Hepatocyte (in vitro differentiated cells): Measurements from ENCODE around the gene DENND4A. TPM values are rescaled to one million over a fixed set of nuclear protein-coding genes. Genes with fewer than 3 reads are reported as not detected.

ENCODE experiments used
- DNase-seq: peaks from one replicate; pipeline ENCODE4 v3.0.0-alpha.2; 2016; ENCODE audit warnings: low spot score
- H2AFZ ChIP-seq: fragments of 200-600 bp; sonication (generic); 2 replicates; pipeline ENCODE4 v1.6.0; 2016; ENCODE audit warnings: antibody characterized with exemption, mild to moderate bottlenecking
- H3K27ac ChIP-seq: fragments of 200-600 bp; sonication (generic); 2 replicates; pipeline ENCODE4 v1.5.1; 2016; ENCODE audit warnings: mild to moderate bottlenecking
- H3K27me3 ChIP-seq: fragments of 200-600 bp; sonication (generic); 2 replicates; pipeline ENCODE4 v1.6.1; 2016
- H3K36me3 ChIP-seq: fragments of 200-600 bp; sonication (generic); replicated peaks from 2 replicates; pipeline ENCODE4 v1.5.1; 2016; ENCODE audit warnings: low read depth; ENCODE audit not compliant: insufficient read depth
- H3K4me1 ChIP-seq: fragments of 200-600 bp; sonication (generic); 2 replicates; pipeline ENCODE4 v1.5.1; 2016; ENCODE audit warnings: mild to moderate bottlenecking, moderate library complexity; ENCODE audit not compliant: insufficient read depth
- H3K4me2 ChIP-seq: fragments of 200-600 bp; sonication (generic); 2 replicates; pipeline ENCODE4 v1.6.0; 2016
- H3K4me3 ChIP-seq: fragments of 200-600 bp; sonication (generic); 2 replicates; pipeline ENCODE4 v1.5.1; 2016; ENCODE audit warnings: mild to moderate bottlenecking
- H3K79me2 ChIP-seq: fragments of 200-600 bp; sonication (generic); 2 replicates; pipeline ENCODE4 v1.6.0; 2017; ENCODE audit warnings: mild to moderate bottlenecking
- H3K9me2 ChIP-seq: fragments of 200-600 bp; sonication (generic); replicated peaks from 2 replicates; pipeline ENCODE4 v1.6.0; 2017; ENCODE audit warnings: mild to moderate bottlenecking; ENCODE audit not compliant: insufficient read depth
- H3K9me3 ChIP-seq: fragments of 200-600 bp; sonication (generic); 2 replicates; pipeline ENCODE4 v1.5.1; 2016; ENCODE audit warnings: low read depth, mild to moderate bottlenecking
- H4K20me1 ChIP-seq: fragments of 200-600 bp; sonication (generic); 2 replicates; pipeline ENCODE4 v1.6.0; 2016; ENCODE audit warnings: mild to moderate bottlenecking; ENCODE audit not compliant: insufficient read depth, poor library complexity, severe bottlenecking
- CTCF ChIP-seq: fragments of 200-600 bp; sonication (generic); IDR thresholded peaks from 2 replicates; pipeline ENCODE4 v1.5.1; 2016; ENCODE audit warnings: antibody characterized with exemption, mild to moderate bottlenecking; ENCODE audit not compliant: poor library complexity
- EZH2 ChIP-seq: fragments of 200-600 bp; sonication (generic); IDR thresholded peaks from 2 replicates; pipeline ENCODE4 v1.6.1; 2016; ENCODE audit warnings: antibody characterized with exemption, mild to moderate bottlenecking, borderline replicate concordance
- EZH2phosphoT487 ChIP-seq: fragments of 200-600 bp; sonication (generic); IDR thresholded peaks from one replicate; pipeline ENCODE4 v1.6.1; 2018; ENCODE audit warnings: antibody characterized with exemption, mild to moderate bottlenecking, low read depth, moderate library complexity; ENCODE audit not compliant: unreplicated experiment, severe bottlenecking
- WGBS: methylation state at CpG from one replicate; pipeline ENCODE4 v1.1.6; 2016; ENCODE audit warnings: low lambda C conversion rate; ENCODE audit errors: missing lambda C conversion rate; 5-methylcytosine and 5-hydroxymethylcytosine counted together
- polyA plus RNA-seq: library from polyadenylated mRNA; unstranded; fragments of >200 nt; fragmentation: Nextera tagmentation; extraction: Ambion mirVana; gene quantifications from 2 replicates; pipeline ENCODE4 v1.2.1, GENCODE V29; 2016
- total RNA-seq: library from RNA; depleted of rRNA; stranded (reverse); fragments of >200 nt; gene quantifications from 2 replicates; pipeline ENCODE4 v1.2.3, GENCODE V29; 2014

DENND4A gene
- total and polyA plus RNA-seq, 2 experiments from 2014 or later: 3.2 to 20.7 TPM

- Histone ChIP-seq H3K9me2 (no peaks in the 10 kb centered on the region), H3K4me1 (peaks cover 19% of the 10 kb centered on the region), H3K27me3 (no peaks in the 10 kb centered on the region), H3K27ac (peak overlapping the region; percentile 98), H3K36me3 (no peaks in the 10 kb centered on the region), H3K9me3 (no peaks in the 10 kb centered on the region), H3K79me2 (peaks cover 37% of the 10 kb centered on the region), H3K4me3 (no peak overlapping the region), H3K4me2 (peak overlapping the region; percentile 80), H2AFZ (no peak overlapping the region), H4K20me1 (no peaks in the 10 kb centered on the region)
- TF ChIP-seq EZH2 (no peak), EZH2phosphoT487 (no peak), CTCF (no peak)
- 77% methylated on average over 6 of the region's 6 CpGs for WGBS
- no peak for DNase-seq
Measured at GRCh38 chr15:65612949-65613744, 178.9 kb downstream of the DENND4A start.

- no peaks in the 10 kb centered on the region for H3K9me3 ChIP-seq
- H4K20me1 ChIP-seq: no peaks in the 10 kb centered on the region
- no peak overlapping the region for H3K4me3 ChIP-seq
- H3K36me3 ChIP-seq: no peaks in the 10 kb centered on the region
- H3K79me2 ChIP-seq: peaks cover 42% of the 10 kb centered on the region
- no peaks in the 10 kb centered on the region for H3K27me3 ChIP-seq
- DNase-seq: no peak
- H3K9me2 ChIP-seq: no peaks in the 10 kb centered on the region
- WGBS: 83% methylated on average over 2 of the region's 2 CpGs
- TF ChIP-seq EZH2: no peak
- TF ChIP-seq CTCF: no peak
- TF ChIP-seq EZH2phosphoT487: no peak
- peak overlapping the region; percentile 80 for H3K4me2 ChIP-seq
- peak overlapping the region; percentile 98 for H3K27ac ChIP-seq
- H3K4me1 ChIP-seq: peaks cover 19% of the 10 kb centered on the region
- no peak overlapping the region for H2AFZ ChIP-seq
Measured at GRCh38 chr15:65612616-65612946, 179.5 kb downstream of the DENND4A start.

- no peaks in the 10 kb centered on the region for H3K27me3 ChIP-seq
- peak overlapping the region; percentile 90 for H2AFZ ChIP-seq
- H4K20me1 ChIP-seq: no peaks in the 10 kb centered on the region
- no peak for DNase-seq
- no peaks in the 10 kb centered on the region for H3K9me3 ChIP-seq
- WGBS: 80% methylated on average over 5 of the region's 5 CpGs
- H3K27ac ChIP-seq: peak overlapping the region; percentile 98
- peak overlapping the region; percentile 80 for H3K4me2 ChIP-seq
- H3K4me1 ChIP-seq: peaks cover 19% of the 10 kb centered on the region
- H3K36me3 ChIP-seq: no peaks in the 10 kb centered on the region
- no peak for TF ChIP-seq CTCF
- H3K9me2 ChIP-seq: no peaks in the 10 kb centered on the region
- H3K79me2 ChIP-seq: peaks cover 47% of the 10 kb centered on the region
- peak overlapping the region; percentile 48 for H3K4me3 ChIP-seq
Measured at GRCh38 chr15:65611888-65612615, 180.0 kb downstream of the DENND4A start.
